OCI-LY1 (cell line): ENCODE measurements around the gene CTDSPL.
A peak's percentile ranks its signal among the peaks of the same experiment; 100 is the strongest.

Source experiments
- H2AFZ ChIP-seq: fragments of 200-600 bp; sonication (generic), shearing (Covaris generic); 2 replicates; pipeline ENCODE4 v1.6.0; 2014; ENCODE audit warnings: antibody characterized with exemption, mild to moderate bottlenecking, low read length
- H3F3A ChIP-seq: fragments of 200-600 bp; sonication (generic), shearing (Covaris generic); 2 replicates; pipeline ENCODE4 v1.6.0; 2014; ENCODE audit warnings: mild to moderate bottlenecking, antibody characterized with exemption, low read length, moderate library complexity; ENCODE audit not compliant: insufficient read depth
- H3K27ac ChIP-seq: fragments of 200-600 bp; sonication (generic); 2 replicates; pipeline ENCODE4 v1.5.1; 2014; ENCODE audit warnings: low read length, mixed run types, mild to moderate bottlenecking, low read depth; ENCODE audit not compliant: poor library complexity, severe bottlenecking
- H3K27me3 ChIP-seq: fragments of 200-600 bp; sonication (generic); 2 replicates; pipeline ENCODE4 v1.6.0; 2014; ENCODE audit warnings: antibody characterized with exemption, mild to moderate bottlenecking, low read length, moderate library complexity; ENCODE audit not compliant: insufficient read depth
- H3K36me3 ChIP-seq: fragments of 200-600 bp; sonication (generic); 2 replicates; pipeline ENCODE4 v1.6.1; 2014; ENCODE audit warnings: mild to moderate bottlenecking, antibody characterized with exemption, low read length, moderate library complexity, mixed read lengths; ENCODE audit not compliant: insufficient read depth
- H3K4me1 ChIP-seq: fragments of 200-600 bp; sonication (generic); 2 replicates; pipeline ENCODE4 v1.5.1; 2014; ENCODE audit warnings: mild to moderate bottlenecking, low read length, moderate library complexity; ENCODE audit not compliant: insufficient read depth, severe bottlenecking
- H3K4me2 ChIP-seq: fragments of 200-600 bp; sonication (generic), shearing (Covaris generic); 2 replicates; pipeline ENCODE4 v1.6.1; 2014; ENCODE audit warnings: low read length
- H3K4me3 ChIP-seq: fragments of 200-600 bp; sonication (generic); 2 replicates; pipeline ENCODE4 v1.5.1; 2014; ENCODE audit warnings: low read length, low read depth, mild to moderate bottlenecking, mixed read lengths; ENCODE audit not compliant: poor library complexity, severe bottlenecking
- H3K79me2 ChIP-seq: fragments of 200-600 bp; shearing (Covaris generic); 2 replicates; pipeline ENCODE4 v1.6.1; 2016; ENCODE audit warnings: mixed run types, low read length, mixed read lengths; ENCODE audit not compliant: insufficient read depth
- H3K9ac ChIP-seq: fragments of 200-600 bp; sonication (generic), shearing (Covaris generic); 2 replicates; pipeline ENCODE4 v1.6.1; 2014; ENCODE audit warnings: mild to moderate bottlenecking, low read length, mixed read lengths
- H3K9me2 ChIP-seq: fragments of 200-600 bp; sonication (generic), shearing (Covaris generic); 2 replicates; pipeline ENCODE4 v1.6.1; 2014; ENCODE audit warnings: low read depth, mild to moderate bottlenecking, low read length, mixed read lengths
- H3K9me3 ChIP-seq: fragments of 200-600 bp; shearing (Covaris generic); 2 replicates; pipeline ENCODE4 v1.6.1; 2014; ENCODE audit warnings: low read length, mixed read lengths
- H4K20me1 ChIP-seq: fragments of 200-600 bp; sonication (generic), shearing (Covaris generic); 2 replicates; pipeline ENCODE4 v1.6.0; 2016; ENCODE audit warnings: mild to moderate bottlenecking, low read length; ENCODE audit not compliant: insufficient read depth
- EZH2 ChIP-seq: fragments of 200-600 bp; sonication (generic), shearing (Covaris generic); IDR thresholded peaks from 2 replicates; pipeline ENCODE4 v1.8.0; 2017; ENCODE audit warnings: borderline replicate concordance, mixed run types, mild to moderate bottlenecking, antibody characterized with exemption, low read length, moderate library complexity, mixed read lengths
- TF ChIP-seq, protein P1 (sequence below): fragments of 200-600 bp; sonication (generic), shearing (Covaris generic); IDR thresholded peaks from 2 replicates; pipeline ENCODE4 v1.5.1; 2017; ENCODE audit warnings: mild to moderate bottlenecking, antibody characterized with exemption, low read length, moderate library complexity, mixed read lengths

The CTDSPL gene

DNA sequence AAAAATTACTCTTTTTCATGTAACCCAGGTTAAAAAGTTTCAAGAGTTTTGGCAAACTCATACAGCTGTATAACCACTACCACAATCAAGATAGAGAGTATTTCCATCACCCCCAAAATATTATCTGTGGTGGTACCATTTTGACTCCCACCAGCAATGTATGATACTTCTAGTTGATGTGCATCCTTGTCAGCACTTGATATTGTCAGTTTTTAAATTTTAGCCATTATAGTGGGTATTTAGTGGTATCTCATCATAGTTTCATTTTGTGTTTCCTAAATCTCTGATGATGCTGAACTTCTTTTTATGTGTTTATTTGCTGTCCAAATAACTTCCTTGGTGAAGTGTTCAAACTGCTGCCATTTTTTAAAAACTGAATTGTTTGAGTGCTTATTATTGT lies 14.6 kb downstream of the CTDSPL start:
- Histone ChIP-seq H3K9me3 (peaks cover 41% of the 10 kb centered on the region), H3K9me2 (no peaks in the 10 kb centered on the region), H3F3A (no peaks in the 10 kb centered on the region), H3K27me3 (no peaks in the 10 kb centered on the region), H3K4me2 (no peak overlapping the region), H3K9ac (no peak overlapping the region), H3K4me1 (no peaks in the 10 kb centered on the region), H4K20me1 (no peaks in the 10 kb centered on the region), H3K4me3 (no peak overlapping the region), H3K79me2 (no peaks in the 10 kb centered on the region), H3K27ac (no peak overlapping the region), H3K36me3 (no peaks in the 10 kb centered on the region), H2AFZ (no peak overlapping the region)
- TF ChIP-seq, protein P1, sequence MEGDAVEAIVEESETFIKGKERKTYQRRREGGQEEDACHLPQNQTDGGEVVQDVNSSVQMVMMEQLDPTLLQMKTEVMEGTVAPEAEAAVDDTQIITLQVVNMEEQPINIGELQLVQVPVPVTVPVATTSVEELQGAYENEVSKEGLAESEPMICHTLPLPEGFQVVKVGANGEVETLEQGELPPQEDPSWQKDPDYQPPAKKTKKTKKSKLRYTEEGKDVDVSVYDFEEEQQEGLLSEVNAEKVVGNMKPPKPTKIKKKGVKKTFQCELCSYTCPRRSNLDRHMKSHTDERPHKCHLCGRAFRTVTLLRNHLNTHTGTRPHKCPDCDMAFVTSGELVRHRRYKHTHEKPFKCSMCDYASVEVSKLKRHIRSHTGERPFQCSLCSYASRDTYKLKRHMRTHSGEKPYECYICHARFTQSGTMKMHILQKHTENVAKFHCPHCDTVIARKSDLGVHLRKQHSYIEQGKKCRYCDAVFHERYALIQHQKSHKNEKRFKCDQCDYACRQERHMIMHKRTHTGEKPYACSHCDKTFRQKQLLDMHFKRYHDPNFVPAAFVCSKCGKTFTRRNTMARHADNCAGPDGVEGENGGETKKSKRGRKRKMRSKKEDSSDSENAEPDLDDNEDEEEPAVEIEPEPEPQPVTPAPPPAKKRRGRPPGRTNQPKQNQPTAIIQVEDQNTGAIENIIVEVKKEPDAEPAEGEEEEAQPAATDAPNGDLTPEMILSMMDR: no peak
- TF ChIP-seq EZH2: no peak

- Histone ChIP-seq H3K4me3 (no peak overlapping the region), H3K79me2 (no peaks in the 10 kb centered on the region), H3K9me3 (peaks cover 3% of the 10 kb centered on the region; the same call in 1 of the 2 replicates), H3F3A (no peaks in the 10 kb centered on the region), H3K36me3 (no peaks in the 10 kb centered on the region; the same call in 1 of the 2 replicates), H4K20me1 (no peaks in the 10 kb centered on the region), H3K9me2 (no peaks in the 10 kb centered on the region), H3K9ac (no peak overlapping the region), H3K4me1 (no peaks in the 10 kb centered on the region), H3K27ac (no peak overlapping the region), H2AFZ (0 out of 2 replicates have a peak overlapping the region, but pooled peaks have one; percentile 2), H3K4me2 (no peak overlapping the region), H3K27me3 (no peaks in the 10 kb centered on the region)
- TF ChIP-seq, protein P1: no peak
- no peak for TF ChIP-seq EZH2
Measured at GRCh38 chr3:37882711-37883110, 21.0 kb downstream of the CTDSPL start.

GRCh38 chr3:37885814-37886213 lies 24.1 kb downstream of the CTDSPL start:
- Histone ChIP-seq H3K4me2 (no peak overlapping the region), H3K27me3 (no peaks in the 10 kb centered on the region), H3K9ac (no peak overlapping the region), H3K4me3 (no peak overlapping the region), H3K27ac (no peak overlapping the region), H3K4me1 (peaks cover 29% of the 10 kb centered on the region), H4K20me1 (no peaks in the 10 kb centered on the region), H3K9me2 (no peaks in the 10 kb centered on the region), H3F3A (no peaks in the 10 kb centered on the region), H2AFZ (no peak overlapping the region), H3K9me3 (no peaks in the 10 kb centered on the region), H3K79me2 (no peaks in the 10 kb centered on the region), H3K36me3 (no peaks in the 10 kb centered on the region; the same call in 1 of the 2 replicates)
- TF ChIP-seq EZH2: no peak
- TF ChIP-seq, protein P1: no peak
